Muscle of arm (tissue), 12 donors: Measurements from ENCODE around the gene SMIM33. TPM values are rescaled to one million over a fixed set of nuclear protein-coding genes. Genes with fewer than 3 reads are reported as not detected.
"Not testable (repeated sequence)": the region's sequence is repeated elsewhere in the genome, so short reads cannot be mapped to it uniquely, and the experiment has no call there.

ENCODE experiments used
- DNase-seq: peaks from one replicate; pipeline ENCODE4 v3.0.0-alpha.2; 2013
- polyA plus RNA-seq, 12 donors: library from polyadenylated mRNA; unstranded; fragments of 120-200 nt; gene quantifications; one replicate each; pipeline ENCODE4 v1.2.1, GENCODE V29; 2013; ENCODE audit not compliant: insufficient read length in 12 of 12

The SMIM33 gene
- polyA plus RNA-seq, 12 donors: not detected

DNA sequence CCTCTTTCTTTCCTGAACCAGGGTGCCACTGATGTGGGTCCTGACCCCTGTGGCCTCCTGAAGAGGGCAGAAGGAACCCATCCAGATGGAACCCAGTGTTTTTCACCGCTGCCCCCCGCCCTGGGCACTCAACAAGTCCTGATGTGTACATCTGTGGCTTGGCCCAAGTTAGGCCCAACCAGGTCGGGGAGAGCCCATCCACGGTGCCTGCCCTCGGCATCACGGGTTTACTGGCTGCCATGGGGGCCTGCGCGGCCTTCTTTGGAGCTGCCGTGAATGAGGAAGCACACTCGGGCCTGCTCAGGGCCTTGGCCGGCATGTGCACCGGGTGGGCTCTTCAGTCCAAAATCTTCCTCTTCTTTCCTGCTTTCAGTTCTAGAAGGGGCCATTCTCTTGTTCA lies 14.0 kb upstream of the SMIM33 start:
- DNase-seq: no peak

DNA sequence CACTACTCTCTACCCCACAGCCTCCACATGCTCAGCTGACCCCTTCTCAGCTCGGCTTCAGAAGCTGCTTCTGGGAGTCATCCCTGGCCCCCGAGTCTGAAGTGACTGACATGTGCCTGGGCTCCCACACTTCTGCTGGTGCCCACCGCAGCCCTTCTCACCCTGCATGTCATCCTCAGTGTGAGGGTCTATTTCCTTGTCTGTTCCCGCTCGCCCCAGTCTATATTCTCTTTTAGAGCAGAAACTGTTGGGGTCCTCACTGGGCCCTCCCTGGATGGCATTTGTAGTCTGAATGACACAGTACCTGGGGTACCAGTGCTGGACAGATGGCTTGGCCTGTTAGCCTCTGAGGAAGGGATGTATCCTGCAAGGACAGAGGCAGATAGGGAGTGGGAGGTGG lies 13.6 kb upstream of the SMIM33 start:
- DNase-seq: no peak

- DNase-seq: no peak
Measured at GRCh38 chr5:139457653-139458306, 13.0 kb upstream of the SMIM33 start.

DNA sequence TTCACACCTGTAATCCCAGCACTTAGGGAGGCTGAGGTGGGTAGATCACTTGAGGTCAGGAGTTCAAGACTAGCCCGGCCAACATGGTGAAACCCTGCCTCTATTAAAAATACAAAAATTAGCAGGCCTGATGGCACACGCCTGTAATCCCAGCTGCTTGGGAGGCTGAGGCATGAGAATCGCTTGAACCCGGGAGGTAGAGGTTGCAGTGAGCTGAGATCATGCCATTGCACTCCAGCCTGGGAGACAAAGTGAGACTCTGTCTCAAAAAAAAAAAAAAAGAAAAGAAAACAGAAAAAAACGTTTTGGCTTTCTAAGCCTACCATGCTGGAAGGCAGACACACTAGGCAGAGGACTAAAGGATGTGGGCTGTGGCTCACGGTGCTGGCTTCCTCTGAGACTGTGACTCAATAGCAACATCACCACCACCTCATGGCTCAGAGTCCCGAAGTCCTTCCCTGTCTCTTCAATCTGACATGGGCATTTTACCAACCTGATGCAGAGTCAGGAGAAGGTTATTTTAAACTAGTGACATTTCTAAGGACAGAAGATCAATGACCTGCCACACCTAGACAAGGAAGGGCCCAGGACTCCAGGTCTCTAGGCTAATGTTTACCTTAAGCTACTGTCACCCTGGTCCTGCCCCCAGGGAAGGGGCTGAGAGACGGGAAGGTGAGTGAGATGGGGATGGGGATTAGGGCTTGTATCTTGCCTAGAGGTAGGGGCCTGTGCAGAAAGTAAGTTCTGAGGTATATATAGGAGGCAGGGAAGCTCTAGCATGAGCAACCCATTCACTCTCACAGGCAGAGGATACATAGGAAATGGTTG lies 12.0 kb upstream of the SMIM33 start:
- no peak for DNase-seq

DNA sequence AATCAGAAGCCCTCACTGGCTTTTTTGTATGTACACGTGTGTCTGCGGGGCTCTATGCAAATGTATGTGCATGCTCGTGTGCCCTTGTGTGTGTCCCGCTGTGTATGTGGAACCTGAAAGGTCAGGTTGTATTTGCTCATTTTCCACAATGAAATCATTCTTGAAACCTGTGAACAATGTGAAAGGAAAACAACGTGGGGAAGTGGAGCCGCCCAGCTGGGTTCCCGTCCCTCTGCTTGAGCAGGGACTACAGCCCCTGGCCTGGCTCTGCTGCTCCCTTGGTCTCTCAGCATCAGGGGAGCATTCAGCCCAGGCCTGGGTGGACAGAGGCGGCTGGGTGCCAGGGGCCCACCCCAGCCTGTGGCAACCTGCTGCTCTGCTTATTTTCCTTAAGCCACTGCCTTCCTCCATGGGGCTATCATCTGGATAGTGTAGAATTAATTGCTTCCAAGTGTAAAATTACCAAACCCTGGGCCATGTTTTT lies 11.3 kb upstream of the SMIM33 start:
- no peak for DNase-seq

DNA sequence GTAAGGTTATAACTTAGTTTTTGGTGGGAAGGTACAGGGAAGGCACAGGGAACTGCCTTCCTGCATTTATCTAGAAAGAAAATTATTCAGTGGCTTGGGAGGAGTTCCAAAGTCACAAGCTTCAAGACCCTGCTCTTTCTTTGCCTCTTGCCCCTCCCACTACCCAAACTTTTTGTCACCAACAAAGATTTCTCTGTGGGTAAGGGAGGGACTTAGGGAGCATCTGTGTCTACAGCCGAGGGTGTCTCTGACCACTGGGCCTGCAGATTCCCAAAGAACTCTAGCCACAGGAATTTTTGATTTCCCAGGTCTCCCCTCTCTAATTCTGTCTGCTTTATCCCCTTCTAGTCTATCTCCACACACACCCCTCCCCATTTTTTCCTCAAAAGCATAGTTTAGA lies 10.3 kb upstream of the SMIM33 start:
- DNase-seq: no peak

DNA sequence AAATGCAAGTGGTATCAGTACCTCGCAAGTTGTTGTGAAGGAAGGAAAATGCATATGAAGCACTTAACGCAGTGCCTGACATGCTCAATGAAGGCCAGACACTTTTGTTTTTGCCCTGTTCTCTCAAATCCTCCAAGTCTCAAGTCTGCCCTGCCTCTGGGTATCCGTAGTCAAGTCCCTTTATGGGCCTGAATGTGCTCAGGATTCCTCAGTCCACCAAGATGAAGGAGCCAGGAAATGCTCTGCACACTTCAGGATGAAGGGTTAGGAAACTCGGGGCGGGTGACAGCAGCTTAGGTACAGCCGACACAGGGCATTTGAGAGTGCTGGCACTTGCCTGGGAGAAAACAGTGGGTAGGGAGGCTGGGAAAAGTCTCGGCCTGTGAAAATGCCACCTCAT lies 9.6 kb upstream of the SMIM33 start:
- no peak for DNase-seq

DNA sequence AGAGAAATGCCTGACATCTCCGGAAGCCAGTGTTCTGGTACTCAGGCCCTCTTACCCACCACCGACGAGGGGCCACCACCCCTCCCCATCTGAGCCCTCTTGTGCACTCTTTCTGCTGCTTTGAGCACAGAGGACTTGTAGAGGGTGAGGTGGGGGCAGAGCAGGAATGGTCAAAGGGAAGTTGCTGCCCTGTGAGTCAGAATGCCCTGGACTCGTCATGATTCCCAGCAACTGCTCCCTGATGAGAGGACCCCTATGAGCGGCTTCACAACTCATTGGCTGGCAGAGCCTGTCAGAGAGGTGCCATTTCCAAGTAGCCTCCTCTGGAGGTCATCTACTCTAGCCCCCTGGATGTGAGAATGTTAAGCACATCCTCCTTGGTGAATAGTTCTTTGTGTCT lies 9.1 kb upstream of the SMIM33 start:
- no peak for DNase-seq

DNA sequence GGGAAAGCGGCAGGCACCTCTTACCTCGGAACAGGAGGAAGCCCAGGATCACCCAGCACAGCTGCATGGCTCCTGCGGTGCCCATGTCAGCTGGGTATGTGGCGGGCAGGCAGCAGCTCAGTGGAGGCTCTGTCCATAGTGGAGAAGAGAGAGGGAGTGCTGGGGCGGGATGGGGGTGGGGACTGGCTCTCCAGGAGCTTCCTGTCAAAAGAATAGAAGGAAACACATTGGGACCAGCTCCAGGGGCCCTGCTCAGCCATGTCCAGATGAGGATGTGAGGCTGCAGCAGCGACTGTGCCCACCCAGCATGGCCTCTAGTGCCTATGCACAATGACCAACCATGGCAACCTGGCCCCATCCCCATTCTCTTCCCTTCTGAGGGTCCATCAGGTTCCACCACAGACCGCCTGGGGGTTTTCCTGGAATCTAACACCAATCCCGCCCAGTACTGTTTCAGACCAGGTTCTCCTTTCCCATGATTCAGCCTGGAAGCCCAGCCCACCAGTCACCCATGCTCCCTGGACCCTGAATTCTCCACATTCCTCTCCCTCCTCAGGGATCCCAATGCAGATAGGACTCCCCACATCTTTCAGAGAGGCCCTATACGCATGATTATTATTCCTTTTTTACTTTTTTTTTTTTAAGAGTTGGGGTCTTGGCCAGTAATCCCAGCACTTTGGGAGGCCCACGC lies 8.1 kb upstream of the SMIM33 start, which contains the start of gene ECSCR:
Gene ECSCR (minus strand): TSS at position 158 of the 691 bp plus-strand sequence. CDS start 73 bp downstream, at position 85.
- DNase-seq: no peak

- no peak for DNase-seq
Measured at GRCh38 chr5:139468421-139468931, 2.3 kb upstream of the SMIM33 start.

GRCh38 chr5:139472386-139473030 lies 1.7 kb downstream of the SMIM33 start:
- no peak for DNase-seq

DNA sequence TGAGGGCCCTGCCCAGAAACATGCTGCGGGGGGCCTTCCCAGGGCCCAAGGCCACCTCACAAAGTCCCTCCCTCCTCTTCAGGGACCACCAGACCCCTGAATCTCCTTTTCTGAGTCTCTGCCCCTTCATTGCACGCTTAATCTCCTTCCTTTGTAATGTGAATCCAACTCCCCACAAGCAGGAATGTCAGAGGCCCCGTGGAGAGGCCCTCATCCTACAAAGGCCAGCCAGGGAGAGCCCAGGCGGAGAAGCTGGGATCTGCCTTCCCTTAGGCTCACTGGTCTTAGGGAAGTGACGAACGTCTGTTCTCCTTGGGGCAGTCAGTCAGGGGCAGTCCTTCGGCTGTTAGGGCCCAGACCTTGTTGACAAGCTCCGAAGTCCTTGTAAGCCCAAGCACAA lies 2.3 kb downstream of the SMIM33 start:
- DNase-seq: peak; percentile 28

- no peak for DNase-seq
Measured at GRCh38 chr5:139473565-139473964, 2.8 kb downstream of the SMIM33 start.

DNA sequence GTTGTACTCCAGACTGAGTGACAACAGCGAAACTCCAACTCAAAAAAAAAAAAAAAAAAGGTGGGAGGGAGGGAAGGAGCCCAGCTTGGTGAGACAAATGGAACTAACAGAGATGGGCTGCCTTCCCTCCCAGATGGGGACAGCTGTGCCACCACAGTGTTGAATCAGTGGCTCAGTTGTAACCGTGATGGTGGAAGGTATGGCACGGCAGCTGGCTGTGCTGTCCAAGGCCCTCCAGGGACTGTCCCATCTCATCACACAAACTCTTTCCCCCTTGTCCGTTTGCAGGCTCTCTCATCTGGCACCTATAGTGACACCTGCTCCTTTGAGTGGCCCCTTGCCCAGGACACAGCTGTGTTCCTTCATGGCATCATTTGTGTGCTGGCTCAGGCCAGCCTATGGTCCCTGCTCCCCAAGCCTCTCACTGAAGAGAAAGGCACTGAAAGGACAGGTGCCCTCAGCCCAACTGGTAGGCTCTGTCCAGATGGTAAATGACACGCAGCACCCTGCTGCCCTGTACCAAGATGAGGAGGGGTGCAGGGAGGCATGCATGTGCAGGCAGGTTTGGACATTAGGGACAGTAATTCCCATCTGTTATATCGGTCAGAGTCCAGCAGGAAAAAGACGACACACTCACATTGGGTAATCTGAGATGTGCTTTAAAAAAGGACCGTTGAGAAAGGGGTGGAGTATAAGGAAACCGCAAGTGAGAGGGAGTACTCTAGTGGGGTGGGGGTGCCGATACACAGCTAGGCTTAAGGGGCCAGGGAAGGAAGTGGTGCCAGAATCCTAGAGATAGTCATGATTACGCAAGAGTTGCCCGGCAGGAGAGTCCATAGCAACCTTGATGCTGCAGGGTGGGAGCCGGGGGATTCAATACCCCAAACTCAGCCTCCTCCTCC lies 4.3 kb downstream of the SMIM33 start:
- peak; percentile 28 for DNase-seq

GRCh38 chr5:139475865-139476617 lies 5.2 kb downstream of the SMIM33 start:
- no peak for DNase-seq

- DNase-seq: not testable (repeated sequence)
Measured at GRCh38 chr5:139478657-139479423, 8.0 kb downstream of the SMIM33 start.

DNA sequence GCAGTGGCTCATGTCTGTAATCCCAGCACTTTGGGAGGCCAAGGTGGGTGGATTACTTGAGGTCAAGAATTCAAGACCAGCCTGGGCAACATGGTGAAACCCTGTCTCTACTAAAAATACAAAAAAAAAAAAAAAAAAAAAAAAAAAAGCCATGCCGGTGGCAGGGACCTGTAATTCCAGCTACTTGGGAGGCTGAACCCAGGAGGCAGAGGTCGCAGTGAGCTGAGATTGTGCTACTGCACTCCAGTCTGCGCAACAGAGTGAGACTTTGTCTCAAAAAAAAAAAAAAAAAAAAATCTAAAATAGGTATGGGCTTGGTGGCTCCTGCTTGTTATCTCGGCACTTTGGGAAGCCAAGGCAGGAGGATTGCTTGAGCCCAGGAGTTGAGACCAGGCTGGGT lies 8.9 kb downstream of the SMIM33 start:
- DNase-seq: not testable (repeated sequence)

- DNase-seq: peak; percentile 39
Measured at GRCh38 chr5:139481122-139481533, 10.3 kb downstream of the SMIM33 start.

GRCh38 chr5:139481580-139482049 lies 10.8 kb downstream of the SMIM33 start:
- no peak for DNase-seq
